H54 (cell line): ENCODE results near the gene RHOH.

Source experiments
- DNase-seq: peaks from one replicate; pipeline ENCODE4 v3.0.0; 2011; ENCODE audit warnings: low spot score, mixed read lengths; ENCODE audit not compliant: insufficient read length
- FAIRE-seq: peaks from 3 replicates; lab custom pipeline; 2011; peaks lifted over from hg19 to GRCh38; lab: Jason Lieb, UNC
- POLR2A ChIP-seq: IDR thresholded peaks from 2 replicates; pipeline ENCODE4 v1.6.1; 2011; ENCODE audit warnings: low read depth, mild to moderate bottlenecking, low read length

The RHOH gene

DNA sequence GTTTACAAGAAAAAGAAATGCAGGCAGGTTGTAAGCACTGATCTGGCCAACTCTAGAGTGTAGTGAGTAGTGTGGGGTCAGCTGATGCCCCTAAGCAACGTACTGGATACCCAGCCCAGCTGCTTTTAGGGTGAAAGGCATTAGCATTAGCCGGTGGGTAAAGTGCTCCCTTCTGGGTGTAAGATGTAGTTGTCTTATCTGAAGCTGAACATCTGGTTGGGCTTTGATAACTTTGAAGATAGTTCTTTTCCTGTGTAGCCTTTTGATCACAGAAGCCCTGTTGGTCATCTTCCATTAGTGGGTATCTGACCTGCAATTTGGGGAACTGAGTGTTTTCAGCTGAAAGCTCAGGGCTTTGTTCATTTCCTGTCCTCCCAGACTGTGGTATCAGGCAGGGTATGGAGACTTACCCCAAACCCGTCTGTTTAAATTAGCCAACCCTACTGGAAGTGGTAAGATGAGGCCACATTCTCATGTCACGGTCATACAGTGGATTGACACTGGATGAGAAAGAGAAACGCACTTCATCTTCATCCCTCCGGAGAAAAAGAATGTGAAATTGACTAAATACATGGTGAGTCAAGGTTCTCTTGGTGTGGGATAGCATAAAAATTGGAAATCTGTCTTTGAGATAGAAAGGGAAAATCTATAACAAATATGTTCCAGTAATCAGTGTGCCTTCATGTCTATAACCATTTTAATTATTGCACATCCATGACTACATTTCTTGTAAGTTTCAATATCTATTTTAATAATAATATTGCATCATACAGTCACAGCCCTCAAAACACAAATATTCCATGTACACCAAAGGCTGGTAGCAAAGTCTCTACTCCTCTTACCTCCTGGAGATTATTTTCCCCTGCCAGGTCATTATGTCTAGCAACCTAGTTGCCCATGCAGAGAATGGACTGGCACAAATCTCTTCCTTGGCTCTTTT lies 8.7 kb downstream of the RHOH start:
- FAIRE-seq = no peak
- no peak for TF ChIP-seq POLR2A
- DNase-seq = no peak

DNA sequence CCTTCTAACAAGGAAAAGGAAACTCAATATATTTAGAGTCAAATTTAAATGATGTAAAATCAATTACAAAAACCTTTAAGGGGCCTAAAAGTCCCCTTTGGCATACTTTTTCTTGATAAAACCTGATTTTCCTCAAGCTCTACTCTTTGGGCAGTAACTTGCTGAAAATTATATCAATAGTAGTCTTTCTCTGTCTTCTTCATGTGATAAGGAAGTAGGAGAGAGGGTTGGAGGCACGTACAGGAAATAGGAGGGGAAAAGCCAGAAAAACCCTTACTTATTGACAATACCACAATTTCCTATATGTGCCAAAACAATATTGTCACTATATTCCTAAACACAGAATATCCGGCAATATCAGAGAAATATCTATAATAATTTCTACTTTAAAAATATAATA lies 9.6 kb downstream of the RHOH start:
- TF ChIP-seq POLR2A = no peak
- DNase-seq (no peak), FAIRE-seq (no peak)

DNA sequence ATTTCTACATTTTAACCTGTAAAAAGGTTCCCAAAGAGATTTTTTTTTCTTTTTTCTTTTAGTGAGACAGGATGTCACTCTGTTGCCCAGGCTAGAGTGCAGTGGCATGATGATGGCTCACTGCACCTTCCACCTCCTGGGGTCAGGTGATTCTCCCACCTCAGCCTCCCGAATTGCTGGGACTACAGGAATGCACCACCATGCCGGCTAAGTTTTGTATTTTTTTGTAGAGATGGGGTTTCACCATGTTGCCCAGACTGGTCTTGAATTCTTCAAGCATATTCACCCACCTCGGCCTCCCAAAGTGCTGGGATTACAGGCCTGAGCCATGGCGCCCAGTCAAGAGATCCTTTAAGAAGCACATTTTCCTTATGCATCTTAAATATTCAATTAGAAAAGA lies 12.6 kb downstream of the RHOH start:
- TF ChIP-seq POLR2A = no peak
- FAIRE-seq (no peak), DNase-seq (no peak)

DNA sequence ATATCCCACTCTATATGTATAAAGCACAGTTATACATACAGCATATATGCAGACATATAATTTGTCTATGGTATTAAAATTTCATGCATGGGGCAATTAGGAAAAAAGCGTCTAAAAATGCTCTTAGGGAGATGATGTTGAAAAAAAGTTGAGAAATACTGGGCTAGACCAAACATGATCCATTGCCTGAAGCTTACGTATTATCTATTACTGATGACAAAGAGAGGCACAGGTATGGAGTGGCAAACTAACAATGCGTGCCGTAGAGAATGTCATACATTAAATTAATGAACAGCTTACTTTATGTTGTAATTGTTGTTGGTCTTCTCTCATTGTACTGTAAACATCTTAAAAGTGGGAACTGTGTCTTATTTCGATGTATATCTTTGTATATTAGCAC lies 13.9 kb downstream of the RHOH start:
- TF ChIP-seq POLR2A = no peak
- FAIRE-seq (no peak), DNase-seq (no peak)

DNA sequence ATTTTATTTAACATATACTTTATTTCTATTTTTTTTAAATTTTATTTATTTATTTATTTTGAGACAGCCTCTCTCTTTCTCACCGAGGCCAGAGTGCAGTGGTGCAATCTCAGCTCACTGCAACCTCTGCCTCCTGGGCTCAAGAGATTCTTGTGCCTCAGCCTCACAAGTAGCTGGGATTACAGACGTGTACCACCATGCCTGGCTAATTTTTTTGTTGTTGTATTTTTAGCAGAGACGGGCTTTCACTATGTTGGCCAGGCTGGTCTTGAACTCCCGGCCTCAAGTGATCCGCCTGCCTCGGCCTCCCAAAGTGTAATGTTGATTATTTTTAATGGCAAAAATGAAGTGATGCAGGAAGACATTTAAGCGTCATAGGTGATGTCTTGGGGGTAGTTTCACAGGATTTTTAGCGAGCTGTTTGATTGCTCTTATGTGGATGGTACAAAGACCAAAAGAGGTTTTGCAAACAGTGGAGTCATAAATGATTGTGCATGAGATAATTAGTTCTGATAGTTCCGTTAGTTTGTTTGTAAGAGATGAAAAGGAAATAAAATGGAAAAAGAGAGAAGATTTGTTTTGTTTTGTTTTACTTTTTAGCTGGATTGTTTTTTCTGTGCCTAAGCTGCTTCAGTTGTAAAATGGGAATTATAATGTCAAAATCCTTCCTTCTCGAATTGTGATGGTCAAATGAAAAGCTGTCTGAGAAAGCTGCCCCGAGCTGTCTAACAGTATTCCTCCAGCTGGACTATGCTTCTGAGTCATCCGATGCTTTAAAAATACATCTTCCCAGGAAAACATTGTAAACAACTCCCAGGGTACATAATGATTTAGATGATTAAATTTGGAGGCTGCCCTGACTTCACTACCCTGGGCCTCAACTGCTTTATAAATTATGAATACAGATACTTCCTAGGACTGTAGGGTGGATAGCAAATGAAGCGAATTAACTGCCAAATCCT lies 14.7 kb downstream of the RHOH start:
- no peak for DNase-seq
- TF ChIP-seq POLR2A = no peak
- no peak for FAIRE-seq

- FAIRE-seq (no peak), DNase-seq (no peak)
- no peak for TF ChIP-seq POLR2A
Measured at GRCh38 chr4:40212674-40213527, 16.1 kb downstream of the RHOH start.

- DNase-seq = no peak
- no peak for TF ChIP-seq POLR2A
- no peak for FAIRE-seq
Measured at GRCh38 chr4:40214038-40214437, 17.2 kb downstream of the RHOH start.

DNA sequence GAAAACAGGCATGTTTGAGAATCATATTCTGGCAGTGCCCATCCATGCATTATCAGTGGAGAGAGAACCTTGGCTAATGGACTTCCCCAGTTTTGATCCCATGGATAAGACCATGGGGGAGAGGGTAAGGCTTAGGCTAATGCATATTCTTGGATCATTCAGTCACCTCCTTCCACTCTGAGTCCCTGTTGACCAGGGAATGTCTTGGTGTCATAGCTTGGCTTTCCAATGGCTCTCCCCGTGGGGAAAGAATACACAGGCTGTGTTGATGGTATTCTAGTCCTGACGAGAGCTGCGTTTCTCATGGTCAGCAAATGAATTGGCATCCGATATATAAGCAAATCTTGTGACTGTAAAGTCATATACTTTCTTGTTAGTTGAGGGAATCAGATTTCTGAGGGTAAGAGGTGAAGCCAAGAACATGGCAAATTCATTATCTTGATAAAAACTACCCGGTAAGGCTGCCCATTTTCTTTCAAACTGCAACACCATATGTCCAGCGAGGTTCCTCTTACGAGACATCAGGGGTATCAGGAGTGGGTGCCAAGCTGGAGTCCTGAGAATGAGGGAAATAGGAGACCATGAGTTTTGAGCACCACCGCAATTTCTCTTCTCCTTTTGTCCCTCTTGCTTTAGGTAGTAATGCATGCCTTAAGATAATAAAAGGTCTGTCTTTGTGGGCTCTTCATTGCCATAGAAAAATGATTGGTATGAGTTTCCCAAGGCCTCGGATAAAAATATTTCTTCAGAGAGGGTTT lies 18.0 kb downstream of the RHOH start:
- DNase-seq = no peak
- no peak for TF ChIP-seq POLR2A
- FAIRE-seq = no peak

DNA sequence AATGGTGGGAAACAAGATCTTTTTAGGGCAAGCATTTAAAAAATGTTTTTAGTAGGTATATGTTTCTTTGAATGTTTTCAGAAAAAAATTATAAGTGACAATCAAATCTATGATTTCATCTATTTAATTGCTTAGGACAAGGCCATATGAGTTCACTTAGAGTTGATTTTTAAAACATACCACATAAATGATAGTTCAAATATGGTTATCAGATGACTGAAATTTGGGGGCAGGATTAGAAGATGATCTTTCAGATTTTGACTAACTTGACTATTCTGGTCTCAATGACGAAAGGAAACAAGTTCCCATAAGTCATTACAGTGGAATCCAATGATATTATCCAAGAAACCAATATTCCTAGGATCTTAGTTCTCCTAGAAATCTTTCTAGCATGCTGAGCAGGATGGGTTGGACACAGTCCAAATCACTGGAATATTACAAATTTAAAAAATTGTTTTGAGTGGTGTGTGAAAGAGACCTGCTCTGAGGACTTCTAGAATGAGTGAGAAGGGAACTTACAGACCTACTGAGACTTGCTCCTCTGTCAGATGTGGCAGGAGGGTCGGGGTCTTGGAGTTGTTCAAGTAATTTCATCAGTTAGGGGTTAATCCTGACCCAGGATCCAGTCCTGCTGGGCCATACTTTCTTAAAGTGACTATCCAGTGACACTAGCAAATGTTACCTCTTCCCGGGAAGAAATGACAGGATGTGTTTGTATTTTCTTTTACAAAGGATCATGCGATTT lies 20.0 kb downstream of the RHOH start:
- FAIRE-seq (no peak), DNase-seq (no peak)
- no peak for TF ChIP-seq POLR2A

DNA sequence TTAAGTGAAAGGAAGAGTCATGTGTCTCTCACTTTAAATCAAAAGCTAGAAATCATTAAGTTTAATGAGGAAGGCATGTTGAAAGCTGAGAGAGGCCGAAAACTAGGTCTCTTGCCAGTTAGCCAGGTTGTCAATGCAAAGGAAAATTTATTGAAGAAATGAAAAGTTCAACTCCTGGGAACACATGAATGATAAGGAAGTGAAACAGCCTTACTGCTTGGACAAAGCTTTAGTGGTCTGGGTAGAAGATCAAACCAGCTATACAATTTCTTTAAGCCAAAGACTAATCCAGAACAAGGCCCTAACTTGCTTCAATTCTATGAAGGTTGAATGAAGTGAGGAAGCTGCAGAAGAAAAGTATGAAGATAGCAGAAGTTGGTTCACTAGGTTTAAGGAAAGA lies 24.9 kb downstream of the RHOH start:
- FAIRE-seq = no peak
- no peak for TF ChIP-seq POLR2A
- DNase-seq = no peak

DNA sequence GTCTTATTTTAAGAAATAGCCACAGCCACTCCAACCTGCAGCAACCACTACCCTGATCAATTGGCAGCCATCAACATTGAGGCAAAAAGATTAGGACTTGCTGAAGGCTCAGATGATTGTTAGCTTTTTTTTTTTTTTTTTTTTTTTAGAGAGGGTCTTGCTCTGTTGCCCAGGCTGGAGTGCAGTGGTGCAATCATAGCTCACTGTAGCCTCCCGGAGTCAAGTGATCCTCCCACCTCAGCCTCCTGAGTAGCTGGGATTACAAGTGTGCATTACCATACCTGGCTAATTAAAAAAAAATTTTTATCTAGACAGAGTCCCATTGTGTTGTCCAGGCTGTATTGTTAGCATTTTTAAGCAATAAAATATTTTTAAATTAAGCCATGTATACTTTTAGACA lies 26.5 kb downstream of the RHOH start:
- FAIRE-seq (no peak), DNase-seq (no peak)
- no peak for TF ChIP-seq POLR2A

GRCh38 chr4:40224432-40224831 lies 27.6 kb downstream of the RHOH start:
- FAIRE-seq = no peak
- TF ChIP-seq POLR2A = no peak
- DNase-seq = no peak
